HG03064 (cell line): ENCODE data around the gene TERB2.
"Not testable (repeated sequence)": the region's sequence is repeated elsewhere in the genome, so short reads cannot be mapped to it uniquely, and the experiment has no call there.

Experiments
- ATAC-seq: cut with Tn5 transposase; IDR thresholded peaks from one replicate; pipeline ENCODE4 v1.9.1; 2021; ENCODE audit warnings: low read depth; ENCODE audit not compliant: unreplicated experiment

TERB2 gene

GRCh38 chr15:45001180-45001579 is 44.7 kb downstream of the TERB2 start:
- not testable (repeated sequence) for ATAC-seq

GRCh38 chr15:45003731-45004410 is 47.4 kb downstream of the TERB2 start:
- not testable (repeated sequence) for ATAC-seq

- ATAC-seq, result not testable (repeated sequence)
Measured at GRCh38 chr15:45004590-45005175, 48.2 kb downstream of the TERB2 start.

DNA sequence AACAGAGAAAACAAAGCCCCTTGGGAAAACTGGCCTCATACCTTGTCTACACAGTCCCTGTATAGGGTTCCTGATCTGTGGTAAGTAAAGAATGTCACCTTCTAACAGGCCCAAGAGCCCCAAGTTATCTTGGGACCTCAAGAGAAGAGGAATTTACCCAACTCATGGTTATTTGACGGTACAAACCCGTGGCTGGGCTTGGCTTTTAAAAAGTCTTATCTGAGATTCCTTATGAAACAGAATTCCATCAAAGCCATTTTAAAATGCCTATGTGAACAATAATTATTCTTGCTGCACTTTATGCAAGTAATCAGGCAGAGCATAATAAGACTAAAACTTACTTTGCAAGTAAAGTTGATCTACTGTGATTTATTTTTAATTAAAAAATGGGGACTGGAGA is 52.6 kb downstream of the TERB2 start:
- no peak for ATAC-seq

- ATAC-seq, result not testable (repeated sequence)
Measured at GRCh38 chr15:45015114-45015513, 58.6 kb downstream of the TERB2 start.

DNA sequence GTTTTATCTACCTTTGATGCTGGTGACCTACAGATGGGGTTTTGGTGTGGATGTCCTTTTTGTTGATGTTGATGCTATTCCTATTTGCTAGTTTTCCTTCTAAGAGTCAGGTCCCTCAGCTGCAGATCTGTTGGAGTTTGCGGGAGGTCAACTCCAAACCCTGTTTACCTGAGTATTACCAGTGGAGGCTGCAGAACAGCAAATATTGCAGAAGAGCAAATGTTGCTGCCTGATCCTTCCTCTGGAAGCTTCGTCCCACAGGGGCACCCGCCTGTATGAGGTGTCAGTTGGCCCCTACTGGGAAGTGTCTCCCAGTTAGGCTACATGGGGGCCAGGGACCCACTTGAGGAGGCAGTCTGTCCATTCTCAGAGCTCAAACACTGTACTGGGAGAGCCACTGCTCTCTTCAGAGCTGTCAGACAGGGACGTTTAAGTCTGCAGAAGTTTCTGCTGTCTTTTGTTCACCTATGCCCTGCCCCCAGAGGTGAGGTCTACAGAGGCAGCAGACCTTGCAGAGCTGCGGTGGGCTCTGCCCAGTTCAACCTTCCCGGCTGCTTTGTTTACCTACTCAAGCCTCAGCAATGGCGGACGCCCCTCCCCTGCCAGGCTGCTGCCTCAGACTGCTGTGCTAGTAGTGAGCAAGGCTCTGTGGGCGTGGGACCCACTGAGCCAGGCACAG is 63.9 kb downstream of the TERB2 start:
- not testable (repeated sequence) for ATAC-seq

DNA sequence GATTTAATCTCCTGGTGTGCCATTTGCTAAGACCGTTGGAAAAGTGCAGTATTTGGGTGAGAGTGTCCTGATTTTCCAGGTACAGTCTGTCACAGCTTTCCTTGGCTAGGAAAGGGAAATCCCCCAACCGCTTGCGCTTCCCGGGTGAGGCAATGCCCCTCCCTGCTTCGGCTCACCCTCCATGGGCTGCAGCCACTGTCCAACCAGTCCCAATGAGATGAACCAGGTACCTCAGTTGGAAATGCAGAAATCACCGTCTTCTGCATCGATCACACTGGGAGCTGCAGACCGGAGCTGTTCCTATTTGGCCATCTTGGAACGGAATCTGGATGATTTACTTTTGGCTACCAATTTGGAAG is 64.4 kb downstream of the TERB2 start:
- ATAC-seq, result not testable (repeated sequence)

- no peak for ATAC-seq
Measured at GRCh38 chr15:45021348-45021747, 64.9 kb downstream of the TERB2 start.

DNA sequence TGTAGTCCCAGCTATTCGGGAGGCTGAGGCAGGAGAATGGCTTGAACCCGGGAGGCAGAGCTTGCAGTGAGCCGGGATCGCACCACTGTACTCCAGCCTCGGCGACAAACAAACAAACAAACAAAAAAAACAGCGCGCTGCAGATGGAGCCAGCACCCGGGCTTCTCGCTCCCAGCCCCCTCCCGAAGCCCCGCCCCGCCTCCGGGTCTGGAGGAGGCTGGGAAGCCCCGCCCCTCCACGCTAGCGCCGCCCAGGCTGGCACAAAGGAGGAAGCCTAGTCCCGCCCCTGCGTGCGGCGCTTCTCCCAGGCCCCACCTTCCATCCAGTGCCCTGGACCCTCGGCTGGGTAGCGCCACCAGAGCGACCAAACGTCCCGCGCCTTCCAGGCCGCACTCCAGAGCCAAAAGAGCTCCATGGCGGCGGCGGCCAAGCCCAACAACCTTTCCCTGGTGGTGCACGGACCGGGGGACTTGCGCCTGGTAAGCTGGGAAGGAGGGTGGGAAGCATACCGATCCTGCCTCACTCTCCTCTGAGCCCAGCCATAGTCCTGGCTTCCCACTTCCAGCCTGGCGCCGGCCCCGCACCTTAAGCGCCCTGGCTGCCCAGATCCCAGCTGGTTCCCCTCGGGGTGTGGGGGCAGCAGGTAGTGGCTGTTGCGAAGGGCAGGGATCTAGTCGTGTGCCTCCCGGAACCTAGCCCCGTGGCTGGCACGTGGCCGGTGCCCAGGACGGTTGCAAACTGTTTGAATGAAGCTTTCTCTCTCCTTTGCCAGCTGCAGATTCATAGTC is 66.6 kb downstream of the TERB2 start, which contains the start of gene SORD:
SORD (plus strand) TSS at position 325 of the 788 bp plus-strand sequence; CDS start at position 414, 89 bp downstream.
- ATAC-seq, result peak; percentile 94

- ATAC-seq, result no peak
Measured at GRCh38 chr15:45023659-45024225, 67.3 kb downstream of the TERB2 start.

DNA sequence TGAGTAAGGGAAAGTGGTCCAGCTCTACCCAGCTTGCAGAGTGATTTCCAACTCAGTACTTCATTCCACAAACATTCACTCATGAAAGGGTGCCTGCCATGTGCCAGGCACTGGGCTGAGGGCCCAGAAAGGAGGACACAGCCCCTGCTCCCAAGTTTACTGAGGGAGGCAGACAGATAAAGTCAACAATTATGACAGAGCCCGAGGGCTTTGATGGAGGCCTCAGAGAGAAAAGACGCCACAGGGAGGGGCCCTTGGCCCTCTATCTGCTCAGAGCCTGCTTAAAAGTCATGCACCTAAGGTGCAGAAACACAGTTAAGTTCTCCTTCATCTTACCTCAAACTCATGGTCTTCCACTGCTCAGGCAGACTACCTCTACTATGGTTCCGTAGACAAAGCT is 68.2 kb downstream of the TERB2 start:
- not testable (repeated sequence) for ATAC-seq

GRCh38 chr15:45025627-45026026 is 69.1 kb downstream of the TERB2 start:
- ATAC-seq, result not testable (repeated sequence)

GRCh38 chr15:45026651-45027190 is 70.2 kb downstream of the TERB2 start:
- no peak for ATAC-seq

DNA sequence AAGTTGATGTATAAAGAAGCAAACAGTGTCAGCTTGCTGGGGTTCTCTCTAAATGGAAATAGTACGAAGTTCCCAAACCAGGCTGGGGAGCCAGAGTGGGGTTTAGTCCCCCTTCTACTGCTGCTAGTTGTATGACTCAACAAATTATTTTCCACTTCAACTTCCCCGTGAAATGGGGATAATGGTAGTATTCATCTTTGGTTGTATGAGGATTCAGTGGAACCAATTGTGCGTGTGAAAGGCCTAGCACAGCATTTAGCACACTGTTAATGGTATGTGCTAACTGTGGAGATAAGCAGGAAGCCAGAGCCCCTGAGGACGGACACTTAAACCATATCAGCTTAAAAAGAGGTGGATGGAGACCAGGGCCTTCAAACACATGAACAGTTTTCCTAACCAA is 70.7 kb downstream of the TERB2 start:
- ATAC-seq, result no peak
